Iris pigment epithelial cell (primary cell): Measurements from ENCODE around the gene PHC2.

Source experiments
- DNase-seq: peaks from one replicate; pipeline ENCODE4 v3.0.0-alpha.2; 2011; ENCODE audit warnings: low read depth

PHC2 gene

GRCh38 chr1:33446590-33446989, 15.7 kb upstream of the PHC2 start:
- DNase-seq, result no peak

DNA sequence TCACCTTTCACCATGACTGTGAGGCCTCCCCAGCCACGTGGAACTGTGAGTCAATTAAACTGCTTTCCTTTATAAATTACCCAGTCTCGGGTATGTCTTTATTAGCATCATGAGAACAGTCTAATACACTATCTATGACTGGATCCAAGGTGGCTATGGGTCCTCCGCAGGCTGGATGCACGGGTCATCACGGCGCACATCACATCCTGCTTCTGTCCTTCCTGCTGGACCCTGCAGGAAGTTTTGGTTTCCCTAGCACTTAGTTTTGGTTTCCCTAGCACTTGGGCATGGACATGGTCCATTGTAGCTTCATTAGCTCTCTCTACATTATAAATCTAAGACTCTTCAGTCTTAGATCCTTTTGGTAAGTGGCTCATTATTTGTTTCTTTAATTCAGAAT, 14.2 kb upstream of the PHC2 start:
- DNase-seq, result no peak

DNA sequence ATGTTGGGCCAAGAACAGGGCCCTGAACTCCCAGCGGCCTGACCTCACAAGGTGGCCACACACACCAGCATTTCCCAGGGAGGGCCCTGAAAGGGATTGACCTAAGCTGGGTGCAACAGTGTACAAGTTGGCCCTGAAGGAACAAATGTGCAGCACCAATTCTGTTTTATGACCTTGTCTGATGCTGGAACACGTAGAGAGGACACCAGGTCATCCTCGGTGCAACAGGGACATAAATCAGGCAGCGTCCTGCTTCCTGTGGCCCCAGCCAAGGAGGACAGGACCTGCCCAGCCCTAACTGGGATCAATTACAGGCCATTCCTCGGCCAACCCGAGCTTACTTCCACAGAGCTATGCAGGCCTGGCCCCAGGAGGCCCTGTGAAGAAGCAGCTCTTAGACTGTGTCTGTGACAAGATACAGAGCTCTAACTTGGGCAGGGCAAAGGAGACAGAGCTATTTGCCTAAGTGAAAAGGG, 12.8 kb upstream of the PHC2 start:
- no peak for DNase-seq

- DNase-seq, result peak; percentile 45
Observed at GRCh38 chr1:33443080-33443704, 12.3 kb upstream of the PHC2 start.

GRCh38 chr1:33442141-33442540, 11.2 kb upstream of the PHC2 start:
- peak; percentile 39 for DNase-seq

- DNase-seq, result no peak
Observed at GRCh38 chr1:33441088-33441745, 10.3 kb upstream of the PHC2 start.

GRCh38 chr1:33439662-33440061, 8.8 kb upstream of the PHC2 start:
- DNase-seq, result no peak

GRCh38 chr1:33438364-33439160, 7.7 kb upstream of the PHC2 start:
- DNase-seq, result no peak

GRCh38 chr1:33436557-33437285, 5.8 kb upstream of the PHC2 start:
- DNase-seq, result no peak

GRCh38 chr1:33435096-33435820, 4.4 kb upstream of the PHC2 start:
- DNase-seq, result peak; percentile 60

GRCh38 chr1:33434363-33434750, 3.5 kb upstream of the PHC2 start:
- DNase-seq, result no peak

GRCh38 chr1:33433509-33434362, 2.8 kb upstream of the PHC2 start:
- peak; percentile 97 for DNase-seq

DNA sequence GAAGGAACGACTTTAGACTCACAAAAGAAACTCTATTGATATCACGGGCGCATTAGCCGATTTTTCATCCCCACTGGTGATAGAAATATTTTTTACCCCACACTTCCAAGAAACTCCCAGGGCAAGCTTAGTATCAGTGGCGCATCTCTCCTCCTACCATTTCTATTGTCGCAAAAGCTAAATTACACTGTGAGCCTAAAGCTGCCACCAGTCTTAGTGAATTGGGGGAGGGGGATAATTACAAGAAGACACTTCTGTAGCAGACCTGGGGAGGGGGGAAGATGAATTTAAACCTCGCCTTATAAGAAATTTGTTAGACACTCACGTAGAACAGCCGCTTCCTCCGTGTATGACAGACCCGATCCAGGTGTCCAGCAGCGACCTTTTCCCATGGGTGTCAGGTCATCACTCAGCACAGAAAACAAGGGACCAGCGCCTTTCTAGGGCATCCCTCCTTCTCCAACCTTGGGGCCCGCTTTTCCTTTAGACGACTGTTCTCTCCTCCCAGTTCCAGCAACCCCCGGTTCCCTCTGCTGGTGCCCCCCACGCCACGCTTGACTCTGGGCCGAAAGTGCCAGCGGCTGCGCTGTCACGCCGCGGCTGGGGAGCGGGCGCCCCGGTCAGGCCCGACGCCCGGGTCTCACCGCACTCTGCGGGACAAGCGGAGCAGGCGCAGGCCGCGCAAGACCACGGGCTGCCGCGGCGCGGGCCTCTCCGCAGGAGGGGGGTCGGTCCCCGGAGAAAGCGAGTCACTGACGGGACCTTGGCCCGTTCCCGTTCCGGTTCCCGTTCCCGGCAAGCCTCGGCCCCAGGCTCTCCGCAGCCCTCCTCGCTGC, 821 bp downstream of the PHC2 start:
- peak; percentile 38 for DNase-seq

DNA sequence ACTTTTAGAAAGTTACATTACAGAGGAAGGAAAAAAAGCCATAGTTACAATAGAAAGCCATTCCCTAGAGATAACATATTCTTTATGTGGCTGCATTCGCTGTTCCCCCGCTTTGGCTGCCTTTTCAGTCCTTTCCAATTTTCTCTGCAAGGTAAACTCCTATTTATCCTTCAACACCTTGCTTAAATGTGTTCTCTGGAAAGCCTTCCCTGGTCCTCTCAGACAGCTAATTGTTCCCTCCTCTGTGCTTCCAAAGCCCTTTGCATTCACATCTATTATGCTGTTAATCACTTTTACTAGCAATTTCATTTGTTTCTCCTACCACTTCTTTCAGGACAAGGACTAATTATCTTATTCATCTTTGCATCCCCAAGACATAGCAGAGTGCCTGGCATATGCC, 1.6 kb downstream of the PHC2 start:
- no peak for DNase-seq

- no peak for DNase-seq
Observed at GRCh38 chr1:33428661-33429060, 2.2 kb downstream of the PHC2 start.

GRCh38 chr1:33426916-33427315, 4.0 kb downstream of the PHC2 start:
- DNase-seq, result no peak

DNA sequence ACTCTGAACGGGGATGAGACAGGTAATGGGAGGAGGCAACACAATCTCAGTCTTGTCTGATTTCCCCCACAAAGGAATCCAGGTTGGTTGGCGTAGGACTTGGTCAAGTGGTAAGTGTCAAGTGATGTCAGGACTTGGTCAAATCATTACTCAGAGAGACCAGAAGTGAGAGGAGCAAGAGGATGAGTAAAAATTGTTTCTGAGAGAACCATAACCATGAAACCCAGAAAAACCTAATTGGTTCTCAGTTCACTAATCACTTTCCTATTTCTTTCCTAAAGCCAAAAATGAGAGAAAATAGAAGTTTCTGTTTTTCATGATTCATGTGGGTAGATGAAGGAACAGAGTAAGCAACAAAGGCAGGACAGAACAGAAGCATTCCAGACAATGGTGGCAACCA, 5.0 kb downstream of the PHC2 start:
- DNase-seq, result no peak

DNA sequence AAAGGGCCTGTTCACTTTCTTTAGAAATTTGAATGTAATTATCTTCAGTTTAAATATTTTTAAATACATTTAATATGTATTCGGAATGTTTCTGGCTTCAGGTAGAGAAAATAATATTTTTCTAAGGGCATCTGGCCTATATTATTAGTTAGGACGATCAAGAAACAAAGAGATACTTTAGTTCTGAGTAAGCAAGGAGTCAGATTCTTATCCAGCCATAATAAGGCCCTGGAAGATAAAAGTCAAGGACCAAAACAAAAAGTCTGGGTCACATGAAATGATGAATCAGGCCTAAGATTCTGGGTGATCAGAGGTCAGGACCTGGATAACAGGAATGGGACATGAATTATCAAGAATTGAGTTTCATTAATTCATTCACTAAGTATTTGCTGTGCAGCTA, 6.3 kb downstream of the PHC2 start:
- peak; percentile 70 for DNase-seq

GRCh38 chr1:33424205-33424604, 6.7 kb downstream of the PHC2 start:
- DNase-seq, result peak; percentile 68
